ENCODE results near the gene ZNF407. TPM values are rescaled to one million over a fixed set of nuclear protein-coding genes. Genes with fewer than 3 reads are reported as not detected.

ZNF407 gene
- total RNA-seq, 1 experiment from 2014 or later, result 7.6 TPM

- BruUV-seq (replicated peaks), result no TSS peak
- Histone ChIP-seq H3K4me3 (replicated peaks in 1 of 2; ENCODE audit: low read depth in 1 of 2, low read length in 2 of 2) (no peak overlapping the region), H3K4me1 (ENCODE audit: control insufficient read depth in 1 of 2, insufficient read depth in 2 of 2, low read length in 2 of 2) (no peaks in the 10 kb centered on the region), H3K79me2 (ENCODE audit: insufficient read depth, low read length) (no peaks in the 10 kb centered on the region), H3K9ac (ENCODE audit: low read length) (no peak overlapping the region), H3K36me3 (ENCODE audit: control insufficient read depth in 1 of 2, insufficient read depth in 2 of 2, low read length in 2 of 2) (no peaks in the 10 kb centered on the region), H3K9me2 (ENCODE audit: insufficient read depth) (no peaks in the 10 kb centered on the region), H3K27ac (ENCODE audit: low read depth, low read length) (no peak overlapping the region), H3K27me3 (ENCODE audit: insufficient read depth, low read length) (no peaks in the 10 kb centered on the region), H2AFZ (ENCODE audit: low read depth, low read length, poor library complexity, severe bottlenecking) (no peak overlapping the region), H3K4me2 (ENCODE audit: low read length) (no peak overlapping the region), H3K9me3 (ENCODE audit: control insufficient read depth in 1 of 2, insufficient read depth in 1 of 2, low read depth in 1 of 2, low read length in 2 of 2) (no peaks in the 10 kb centered on the region), H4K20me1 (ENCODE audit: insufficient read depth) (no peaks in the 10 kb centered on the region)
- intact Hi-C loops (cut with micrococcal nuclease), result no loop called here
- ChIA-PET RAD21 (ENCODE audit: low non-redundant PET in 1 of 2, low total read pairs in 2 of 2, uncharacterized antibody in 2 of 2, unreplicated experiment in 2 of 2) (no interaction called here), POLR2A (no interaction called here), CTCF (no interaction called here)
- ATAC-seq (no peak), DNase-seq (ENCODE audit: low read depth, low spot score) (no peak)
- TF ChIP-seq ZNF274 (IDR thresholded peaks at IDR 0.05; ENCODE audit: low read depth, low read length), result no peak
- no peak for TF ChIP-seq POLR2AphosphoS5 (IDR thresholded peaks at IDR 0.05; ENCODE audit: low read depth, low read length)
- no peak for TF ChIP-seq JUND (IDR thresholded peaks at IDR 0.05)
- no peak for TF ChIP-seq EZH2 (IDR thresholded peaks at IDR 0.05)
- TF ChIP-seq, protein P1, sequence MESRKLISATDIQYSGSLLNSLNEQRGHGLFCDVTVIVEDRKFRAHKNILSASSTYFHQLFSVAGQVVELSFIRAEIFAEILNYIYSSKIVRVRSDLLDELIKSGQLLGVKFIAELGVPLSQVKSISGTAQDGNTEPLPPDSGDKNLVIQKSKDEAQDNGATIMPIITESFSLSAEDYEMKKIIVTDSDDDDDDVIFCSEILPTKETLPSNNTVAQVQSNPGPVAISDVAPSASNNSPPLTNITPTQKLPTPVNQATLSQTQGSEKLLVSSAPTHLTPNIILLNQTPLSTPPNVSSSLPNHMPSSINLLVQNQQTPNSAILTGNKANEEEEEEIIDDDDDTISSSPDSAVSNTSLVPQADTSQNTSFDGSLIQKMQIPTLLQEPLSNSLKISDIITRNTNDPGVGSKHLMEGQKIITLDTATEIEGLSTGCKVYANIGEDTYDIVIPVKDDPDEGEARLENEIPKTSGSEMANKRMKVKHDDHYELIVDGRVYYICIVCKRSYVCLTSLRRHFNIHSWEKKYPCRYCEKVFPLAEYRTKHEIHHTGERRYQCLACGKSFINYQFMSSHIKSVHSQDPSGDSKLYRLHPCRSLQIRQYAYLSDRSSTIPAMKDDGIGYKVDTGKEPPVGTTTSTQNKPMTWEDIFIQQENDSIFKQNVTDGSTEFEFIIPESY (IDR thresholded peaks at IDR 0.05; ENCODE audit: extremely low read depth, insufficient replicate concordance, low read length), result no peak
- no peak for TF ChIP-seq CEBPB (IDR thresholded peaks at IDR 0.05; ENCODE audit: low read depth)
- no peak for TF ChIP-seq REST (IDR thresholded peaks at IDR 0.05; ENCODE audit: low read depth)
- no peak for TF ChIP-seq ELF1 (IDR thresholded peaks at IDR 0.05; ENCODE audit: borderline replicate concordance, low read depth)
- TF ChIP-seq EZH2phosphoT487 (IDR thresholded peaks at IDR 0.05; ENCODE audit: borderline replicate concordance), result no peak
- TF ChIP-seq, protein P2, sequence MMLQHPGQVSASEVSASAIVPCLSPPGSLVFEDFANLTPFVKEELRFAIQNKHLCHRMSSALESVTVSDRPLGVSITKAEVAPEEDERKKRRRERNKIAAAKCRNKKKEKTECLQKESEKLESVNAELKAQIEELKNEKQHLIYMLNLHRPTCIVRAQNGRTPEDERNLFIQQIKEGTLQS (IDR thresholded peaks at IDR 0.05), result no peak
- TF ChIP-seq SIN3A (IDR thresholded peaks at IDR 0.05; ENCODE audit: low read depth), result no peak
- TF ChIP-seq MAX (IDR thresholded peaks at IDR 0.05), result no peak
- TF ChIP-seq SP1 (IDR thresholded peaks at IDR 0.05; ENCODE audit: low read depth), result no peak
- no peak for TF ChIP-seq ZFX (IDR thresholded peaks at IDR 0.05)
- TF ChIP-seq EGR1 (IDR thresholded peaks at IDR 0.05; ENCODE audit: low read depth), result no peak
- no peak for TF ChIP-seq CBX3 (IDR thresholded peaks at IDR 0.05; ENCODE audit: low read depth)
- no peak for TF ChIP-seq RAD21 (IDR thresholded peaks at IDR 0.05; ENCODE audit: low read depth)
- TF ChIP-seq POLR2A (IDR thresholded peaks at IDR 0.05; ENCODE audit: borderline replicate concordance, extremely low read depth, insufficient read depth, insufficient read length), result no peak
Observed at GRCh38 chr18:75000920-75001319, 403.2 kb downstream of the ZNF407 start.
